DMS114 treated with DMSO at 0.1 percent for 48 hours (cell line): ENCODE results near the gene HOXA5.
A peak's percentile ranks its signal among the peaks of the same experiment; 100 is the strongest.

ENCODE experiments used
- DNase-seq: peaks from one replicate; lab custom pipeline; 2025; ENCODE audit not compliant: unreplicated experiment; lab: John Stamatoyannopoulos, UW

Gene HOXA5

GRCh38 chr7:27160546-27161213 is 17.2 kb upstream of the HOXA5 start:
- peak; percentile 75 for DNase-seq

- DNase-seq = no peak
These were observed 16.7 kb upstream of the HOXA5 start for GRCh38 chr7:27160145-27160545.

GRCh38 chr7:27159266-27160144 is 16.0 kb upstream of the HOXA5 start:
- no peak for DNase-seq

GRCh38 chr7:27158436-27159265 is 15.2 kb upstream of the HOXA5 start:
- no peak for DNase-seq

- DNase-seq = no peak
These were observed 14.4 kb upstream of the HOXA5 start for GRCh38 chr7:27157702-27158431.

- DNase-seq = no peak
These were observed 13.6 kb upstream of the HOXA5 start for GRCh38 chr7:27156916-27157701.

- peak; percentile 73 for DNase-seq
These were observed 13.0 kb upstream of the HOXA5 start, which contains the start of gene HOXA7 for GRCh38 chr7:27156508-27156898. Gene HOXA7 (minus strand): TSS chr7:27156675. CDS start chr7:27156545, 130 bp downstream.

- DNase-seq = no peak
These were observed 12.5 kb upstream of the HOXA5 start for GRCh38 chr7:27155816-27156507.

GRCh38 chr7:27154901-27155815 is 11.7 kb upstream of the HOXA5 start:
- no peak for DNase-seq

GRCh38 chr7:27154369-27154768 is 10.9 kb upstream of the HOXA5 start:
- DNase-seq = no peak

- no peak for DNase-seq
These were observed 10.0 kb upstream of the HOXA5 start for GRCh38 chr7:27153526-27153925.

- no peak for DNase-seq
These were observed 9.4 kb upstream of the HOXA5 start for GRCh38 chr7:27152816-27153442.

- DNase-seq = no peak
These were observed 8.7 kb upstream of the HOXA5 start, which contains the start of gene HOXA3 for GRCh38 chr7:27151931-27152815. Gene HOXA3 (minus strand): TSS chr7:27152583. CDS start chr7:27110640, 41,943 bp downstream.

- no peak for DNase-seq
These were observed 8.0 kb upstream of the HOXA5 start for GRCh38 chr7:27151341-27151930.

- peak; percentile 63 for DNase-seq
These were observed 7.3 kb upstream of the HOXA5 start for GRCh38 chr7:27150568-27151340.
